HG03521 (cell line): ENCODE results near the gene ENGASE.
"Not testable (repeated sequence)": the region's sequence is repeated elsewhere in the genome, so short reads cannot be mapped to it uniquely, and the experiment has no call there.

ENCODE experiments used
- ATAC-seq: cut with Tn5 transposase; IDR thresholded peaks from one replicate; pipeline ENCODE4 v1.9.1; 2021; ENCODE audit warnings: mild to moderate bottlenecking, moderate library complexity; ENCODE audit not compliant: unreplicated experiment

Gene ENGASE

GRCh38 chr17:79052131-79052530, 22.5 kb upstream of the ENGASE start:
- ATAC-seq = no peak

GRCh38 chr17:79053251-79053925, 21.2 kb upstream of the ENGASE start:
- no peak for ATAC-seq

- no peak for ATAC-seq
These were observed 20.2 kb upstream of the ENGASE start for GRCh38 chr17:79054200-79054960.

GRCh38 chr17:79055197-79055596, 19.4 kb upstream of the ENGASE start:
- ATAC-seq = no peak

GRCh38 chr17:79057737-79058385, 16.8 kb upstream of the ENGASE start:
- no peak for ATAC-seq

- no peak for ATAC-seq
These were observed 11.9 kb upstream of the ENGASE start for GRCh38 chr17:79062691-79063090.

- ATAC-seq = no peak
These were observed 10.6 kb upstream of the ENGASE start for GRCh38 chr17:79064026-79064425.

- no peak for ATAC-seq
These were observed 9.4 kb upstream of the ENGASE start for GRCh38 chr17:79065105-79065670.

- no peak for ATAC-seq
These were observed 7.7 kb upstream of the ENGASE start for GRCh38 chr17:79066963-79067362.

GRCh38 chr17:79070266-79070880, 4.3 kb upstream of the ENGASE start:
- ATAC-seq = no peak

GRCh38 chr17:79071161-79071740, 3.4 kb upstream of the ENGASE start:
- ATAC-seq = no peak

- ATAC-seq = no peak
These were observed 2.1 kb upstream of the ENGASE start for GRCh38 chr17:79072544-79072943.

GRCh38 chr17:79073016-79073705, 1.5 kb upstream of the ENGASE start:
- no peak for ATAC-seq

GRCh38 chr17:79073706-79074088, 927 bp upstream of the ENGASE start:
- no peak for ATAC-seq

- not testable (repeated sequence) for ATAC-seq
These were observed 439 bp upstream of the ENGASE start for GRCh38 chr17:79074121-79074648.

- ATAC-seq = no peak
These were observed 774 bp downstream of the ENGASE start for GRCh38 chr17:79075446-79075750.

- no peak for ATAC-seq
These were observed 1.3 kb downstream of the ENGASE start for GRCh38 chr17:79075861-79076406.

GRCh38 chr17:79077587-79077986, 3.0 kb downstream of the ENGASE start:
- no peak for ATAC-seq

- ATAC-seq = no peak
These were observed 4.0 kb downstream of the ENGASE start for GRCh38 chr17:79078476-79079190.
